ENCODE data around the gene ZFC3H1.

ZFC3H1 gene

DNA sequence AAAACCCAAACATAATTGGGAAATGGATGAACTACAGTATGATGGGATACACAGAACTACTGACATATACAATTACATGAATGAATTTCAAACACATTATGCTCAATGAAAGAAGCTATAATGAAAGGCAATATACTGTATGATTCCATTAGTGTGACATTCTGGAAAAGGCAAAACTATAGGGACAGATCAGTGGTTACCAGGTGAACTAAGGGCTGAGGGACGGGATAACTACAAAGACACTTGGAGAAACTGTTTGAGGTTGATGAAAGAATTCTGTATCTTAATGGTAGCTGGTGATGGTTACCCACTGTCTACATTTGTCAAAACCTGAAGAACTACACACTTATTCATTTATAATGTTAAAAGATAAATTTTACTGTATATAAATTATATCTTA, 7.7 kb downstream of the ZFC3H1 start:
- Histone ChIP-seq H3K4me3 (ENCODE audit: low read length in 2 of 2) (no peak overlapping the region), H3K4me1 (ENCODE audit: control insufficient read depth in 2 of 2, insufficient read depth in 1 of 2, low read depth in 1 of 2, low read length in 2 of 2) (no peaks in the 10 kb centered on the region), H4K91ac (ENCODE audit: low read depth, low read length, poor library complexity) (no peak overlapping the region), H2BK120ac (ENCODE audit: low read depth, low read length) (no peak overlapping the region), H3K4me2 (ENCODE audit: insufficient read depth, low read length, poor library complexity, severe bottlenecking) (no peak overlapping the region), H2AFZ (ENCODE audit: low read length) (no peak overlapping the region), H3K27ac (replicated peaks; ENCODE audit: low read length) (no peak overlapping the region), H3K27me3 (ENCODE audit: control insufficient read depth in 3 of 3, insufficient read depth in 3 of 3, low read depth in 1 of 3, low read length in 3 of 3) (no peaks in the 10 kb centered on the region), H4K8ac (ENCODE audit: low read depth, low read length) (no peak overlapping the region), H3K9ac (ENCODE audit: low read depth, low read length, poor library complexity) (no peak overlapping the region), H2BK5ac (ENCODE audit: low read length) (no peak overlapping the region), H3K36me3 (replicated peaks in 1 of 2; ENCODE audit: control insufficient read depth in 2 of 2, insufficient read depth in 2 of 2, low read length in 2 of 2) (peaks cover 9 to 98% of the 10 kb centered on the region in 2 donors), H3K79me1 (ENCODE audit: low read depth, low read length) (peaks cover 3% of the 10 kb centered on the region), H3K14ac (ENCODE audit: low read length) (no peak overlapping the region), H2AK5ac (ENCODE audit: low read depth, low read length) (no peak overlapping the region), H2BK15ac (ENCODE audit: low read length) (no peak overlapping the region), H3K9me3 (replicated peaks in 1 of 2; ENCODE audit: control insufficient read depth in 2 of 2, insufficient read depth in 1 of 2, low read depth in 1 of 2, low read length in 2 of 2) (peaks cover 0 to 54% of the 10 kb centered on the region in 2 donors), H3K23ac (ENCODE audit: low read depth, low read length, poor library complexity) (no peak overlapping the region), H2BK12ac (ENCODE audit: low read length) (no peak overlapping the region), H3K4ac (ENCODE audit: low read length) (no peak overlapping the region), H3K18ac (ENCODE audit: low read length) (no peak overlapping the region)
- no peak for DNase-seq (ENCODE audit: low spot score)
- no CpG with 5 or more reads among the region's 1 CpG for WGBS, 2 donors (ENCODE audit: extremely low coverage in 2 of 2, insufficient read length in 2 of 2, insufficient replicate concordance in 1 of 2)

DNA sequence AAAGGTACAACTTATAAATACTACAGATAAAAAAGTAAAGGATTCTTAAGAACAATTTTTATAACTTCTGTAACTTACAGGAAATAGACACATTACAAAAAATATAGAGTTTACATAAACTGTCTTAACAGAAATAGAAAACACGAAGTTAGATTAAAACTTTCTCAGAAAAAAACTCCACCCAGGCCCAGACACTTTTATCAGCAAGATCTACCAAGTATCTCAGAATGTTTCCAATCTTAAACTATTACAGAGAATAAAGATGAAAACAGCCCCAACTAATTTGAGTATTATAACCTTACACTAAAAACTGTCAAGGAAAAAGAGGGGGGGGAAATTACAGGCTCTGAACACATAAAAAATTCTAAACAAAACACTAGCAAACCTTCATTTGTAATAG, 8.2 kb downstream of the ZFC3H1 start:
- no peak overlapping the region for H2AK5ac ChIP-seq (ENCODE audit: low read depth, low read length)
- no peak overlapping the region for H2BK120ac ChIP-seq (ENCODE audit: low read depth, low read length)
- H3K4me2 ChIP-seq (ENCODE audit: insufficient read depth, low read length, poor library complexity, severe bottlenecking): no peak overlapping the region
- no peak overlapping the region for H3K18ac ChIP-seq (ENCODE audit: low read length)
- no peak overlapping the region for H4K91ac ChIP-seq (ENCODE audit: low read depth, low read length, poor library complexity)
- H3K14ac ChIP-seq (ENCODE audit: low read length): no peak overlapping the region
- no peak overlapping the region for H3K23ac ChIP-seq (ENCODE audit: low read depth, low read length, poor library complexity)
- H3K79me1 ChIP-seq (ENCODE audit: low read depth, low read length): peaks cover 3% of the 10 kb centered on the region
- H2BK5ac ChIP-seq (ENCODE audit: low read length): no peak overlapping the region
- H2BK15ac ChIP-seq (ENCODE audit: low read length): no peak overlapping the region
- H2AFZ ChIP-seq (ENCODE audit: low read length): no peak overlapping the region
- H3K36me3 ChIP-seq (replicated peaks in 1 of 2; ENCODE audit: control insufficient read depth in 2 of 2, insufficient read depth in 2 of 2, low read length in 2 of 2): peaks cover 11 to 100% of the 10 kb centered on the region in 2 donors
- peaks cover 0 to 56% of the 10 kb centered on the region in 2 donors for H3K9me3 ChIP-seq (replicated peaks in 1 of 2; ENCODE audit: control insufficient read depth in 2 of 2, insufficient read depth in 1 of 2, low read depth in 1 of 2, low read length in 2 of 2)
- no peak overlapping the region for H3K9ac ChIP-seq (ENCODE audit: low read depth, low read length, poor library complexity)
- no peak overlapping the region for H3K27ac ChIP-seq (replicated peaks; ENCODE audit: low read length)
- WGBS, 2 donors (ENCODE audit: extremely low coverage in 2 of 2, insufficient read length in 2 of 2, insufficient replicate concordance in 1 of 2): no CpG with 5 or more reads among the region's 1 CpG
- H2BK12ac ChIP-seq (ENCODE audit: low read length): no peak overlapping the region
- no peaks in the 10 kb centered on the region for H3K4me1 ChIP-seq (ENCODE audit: control insufficient read depth in 2 of 2, insufficient read depth in 1 of 2, low read depth in 1 of 2, low read length in 2 of 2)
- H3K4ac ChIP-seq (ENCODE audit: low read length): no peak overlapping the region
- DNase-seq (ENCODE audit: low spot score): no peak
- H3K27me3 ChIP-seq (ENCODE audit: control insufficient read depth in 3 of 3, insufficient read depth in 3 of 3, low read depth in 1 of 3, low read length in 3 of 3): no peaks in the 10 kb centered on the region
- no peak overlapping the region for H4K8ac ChIP-seq (ENCODE audit: low read depth, low read length)
- no peak overlapping the region for H3K4me3 ChIP-seq (ENCODE audit: low read length in 2 of 2)

DNA sequence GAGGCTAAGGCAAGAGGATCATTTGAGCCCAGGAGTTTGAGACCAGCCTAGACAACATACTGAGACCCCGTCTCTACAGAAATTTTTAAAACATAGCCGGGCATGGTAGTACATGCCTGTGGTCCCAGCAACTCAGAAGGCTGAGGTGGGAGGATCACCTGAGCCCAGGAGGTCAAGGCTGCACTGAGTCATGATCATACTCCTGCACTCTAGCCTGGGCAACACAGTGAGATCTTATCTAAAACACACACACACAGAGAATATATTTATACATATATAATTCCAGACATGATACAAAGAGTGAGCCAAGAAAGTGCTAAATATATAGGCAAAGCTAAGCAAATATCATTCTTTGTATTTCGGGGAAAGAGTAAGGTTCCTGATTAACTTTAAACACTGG, 9.4 kb downstream of the ZFC3H1 start:
- Histone ChIP-seq H3K9ac (ENCODE audit: low read depth, low read length, poor library complexity) (no peak overlapping the region), H3K18ac (ENCODE audit: low read length) (no peak overlapping the region), H2BK120ac (ENCODE audit: low read depth, low read length) (no peak overlapping the region), H3K27me3 (ENCODE audit: control insufficient read depth in 3 of 3, insufficient read depth in 3 of 3, low read depth in 1 of 3, low read length in 3 of 3) (no peaks in the 10 kb centered on the region), H3K4ac (ENCODE audit: low read length) (no peak overlapping the region), H3K14ac (ENCODE audit: low read length) (no peak overlapping the region), H3K9me3 (replicated peaks in 1 of 2; ENCODE audit: control insufficient read depth in 2 of 2, insufficient read depth in 1 of 2, low read depth in 1 of 2, low read length in 2 of 2) (peaks cover 0 to 60% of the 10 kb centered on the region in 2 donors), H3K4me3 (ENCODE audit: low read length in 2 of 2) (no peak overlapping the region), H2BK12ac (ENCODE audit: low read length) (no peak overlapping the region), H3K4me1 (ENCODE audit: control insufficient read depth in 2 of 2, insufficient read depth in 1 of 2, low read depth in 1 of 2, low read length in 2 of 2) (no peaks in the 10 kb centered on the region), H4K91ac (ENCODE audit: low read depth, low read length, poor library complexity) (no peak overlapping the region), H3K23ac (ENCODE audit: low read depth, low read length, poor library complexity) (no peak overlapping the region), H2AK5ac (ENCODE audit: low read depth, low read length) (no peak overlapping the region), H3K4me2 (ENCODE audit: insufficient read depth, low read length, poor library complexity, severe bottlenecking) (no peak overlapping the region), H4K8ac (ENCODE audit: low read depth, low read length) (no peak overlapping the region), H2AFZ (ENCODE audit: low read length) (no peak overlapping the region), H3K36me3 (replicated peaks in 1 of 2; ENCODE audit: control insufficient read depth in 2 of 2, insufficient read depth in 2 of 2, low read length in 2 of 2) (peaks cover 10 to 100% of the 10 kb centered on the region in 2 donors), H2BK5ac (ENCODE audit: low read length) (no peak overlapping the region), H3K79me1 (ENCODE audit: low read depth, low read length) (peaks cover 3% of the 10 kb centered on the region), H3K27ac (replicated peaks; ENCODE audit: low read length) (no peak overlapping the region), H2BK15ac (ENCODE audit: low read length) (no peak overlapping the region)
- no CpG with 5 or more reads among the region's 3 CpGs for WGBS, 2 donors (ENCODE audit: extremely low coverage in 2 of 2, insufficient read length in 2 of 2, insufficient replicate concordance in 1 of 2)
- DNase-seq (ENCODE audit: low spot score): no peak

DNA sequence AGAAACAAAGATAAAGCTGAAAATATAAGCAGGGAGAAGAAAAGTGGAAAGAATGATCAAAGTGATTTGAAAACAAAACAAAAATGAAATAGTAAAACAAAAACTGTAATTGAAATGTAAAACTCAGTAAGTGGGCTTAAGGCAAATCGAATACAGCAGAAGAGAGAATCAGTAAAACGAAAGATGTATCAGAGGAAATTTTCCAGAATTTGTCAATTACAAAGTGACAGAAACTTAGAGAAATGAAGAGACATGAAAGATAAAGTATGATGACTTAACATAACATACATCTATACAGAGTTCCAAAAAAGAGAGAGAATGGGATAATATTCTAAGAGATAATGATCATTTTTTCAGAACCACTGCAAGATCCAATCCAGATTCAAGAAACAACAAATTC, 10.5 kb downstream of the ZFC3H1 start:
- no peak overlapping the region for H2AFZ ChIP-seq (ENCODE audit: low read length)
- H3K4me3 ChIP-seq (ENCODE audit: low read length in 2 of 2): no peak overlapping the region
- no peak for DNase-seq (ENCODE audit: low spot score)
- H2BK15ac ChIP-seq (ENCODE audit: low read length): no peak overlapping the region
- H2BK120ac ChIP-seq (ENCODE audit: low read depth, low read length): no peak overlapping the region
- no peak overlapping the region for H3K18ac ChIP-seq (ENCODE audit: low read length)
- no peak overlapping the region for H2BK12ac ChIP-seq (ENCODE audit: low read length)
- no peak overlapping the region for H3K4me2 ChIP-seq (ENCODE audit: insufficient read depth, low read length, poor library complexity, severe bottlenecking)
- H3K9ac ChIP-seq (ENCODE audit: low read depth, low read length, poor library complexity): no peak overlapping the region
- peaks cover 3% of the 10 kb centered on the region for H3K79me1 ChIP-seq (ENCODE audit: low read depth, low read length)
- H4K91ac ChIP-seq (ENCODE audit: low read depth, low read length, poor library complexity): no peak overlapping the region
- H3K27ac ChIP-seq (replicated peaks; ENCODE audit: low read length): no peak overlapping the region
- peaks cover 8 to 98% of the 10 kb centered on the region in 2 donors for H3K36me3 ChIP-seq (replicated peaks in 1 of 2; ENCODE audit: control insufficient read depth in 2 of 2, insufficient read depth in 2 of 2, low read length in 2 of 2)
- WGBS, 2 donors (ENCODE audit: extremely low coverage in 2 of 2, insufficient read length in 2 of 2, insufficient replicate concordance in 1 of 2): no CpG with 5 or more reads among the region's 2 CpGs
- H3K4ac ChIP-seq (ENCODE audit: low read length): no peak overlapping the region
- H3K14ac ChIP-seq (ENCODE audit: low read length): no peak overlapping the region
- H2AK5ac ChIP-seq (ENCODE audit: low read depth, low read length): no peak overlapping the region
- no peaks in the 10 kb centered on the region for H3K4me1 ChIP-seq (ENCODE audit: control insufficient read depth in 2 of 2, insufficient read depth in 1 of 2, low read depth in 1 of 2, low read length in 2 of 2)
- H3K27me3 ChIP-seq (ENCODE audit: control insufficient read depth in 3 of 3, insufficient read depth in 3 of 3, low read depth in 1 of 3, low read length in 3 of 3): no peaks in the 10 kb centered on the region
- H2BK5ac ChIP-seq (ENCODE audit: low read length): no peak overlapping the region
- no peak overlapping the region for H3K23ac ChIP-seq (ENCODE audit: low read depth, low read length, poor library complexity)
- peaks cover 0 to 60% of the 10 kb centered on the region in 2 donors for H3K9me3 ChIP-seq (replicated peaks in 1 of 2; ENCODE audit: control insufficient read depth in 2 of 2, insufficient read depth in 1 of 2, low read depth in 1 of 2, low read length in 2 of 2)
- H4K8ac ChIP-seq (ENCODE audit: low read depth, low read length): no peak overlapping the region
